Lower leg skin (tissue), 4 donors: ENCODE measurements around the gene STRBP. TPM values are rescaled to one million over a fixed set of nuclear protein-coding genes. Genes with fewer than 3 reads are reported as not detected.

ENCODE experiments used
- DNase-seq, 2 donors: peaks; one replicate each; pipeline ENCODE4 v3.0.0-alpha.2; 2019; ENCODE audit warnings: low spot score in 2 of 2
- H3K4me3 ChIP-seq: fragments of 200-600 bp; sonication (generic); 2 replicates; pipeline ENCODE4 v1.5.1; 2017; ENCODE audit warnings: mild to moderate bottlenecking, low read depth; ENCODE audit not compliant: poor library complexity, severe bottlenecking
- CTCF ChIP-seq, 3 donors: fragments of 450-650 bp; IDR thresholded peaks; one replicate each; pipeline ENCODE4 v1.5.1; 2016; ENCODE audit warnings: antibody characterized with exemption in 3 of 3, mild to moderate bottlenecking in 3 of 3, moderate library complexity in 2 of 3
- POLR2A ChIP-seq, 2 donors: fragments of 450-650 bp; IDR thresholded peaks; one replicate each; pipeline ENCODE4 v1.6.1; 2016 to 2017; ENCODE audit warnings: antibody characterized with exemption in 2 of 2, mild to moderate bottlenecking in 1 of 2, moderate library complexity in 1 of 2
- WGBS, 2 donors: methylation state at CpG; one replicate each; pipeline ENCODE4 v1.1.5; 2018; 5-methylcytosine and 5-hydroxymethylcytosine counted together
- intact Hi-C: fragments of 100-400 bp; cut with DNase I; formaldehyde crosslinking; loops from one replicate; pipeline ENCODE4 v1.15.0; 2023; ENCODE audit warnings: low total_unique reads
- total RNA-seq, 4 donors: library from RNA; depleted of rRNA; stranded (reverse); fragments of >200 nt; gene quantifications; one replicate each; pipeline ENCODE4 v1.1.0, GENCODE V29; 2016

STRBP gene
- total RNA-seq, 4 donors from 2014 or later: 6.5 to 11.8 (median 8.8) TPM

GRCh38 chr9:123290764-123291163 is 22.4 kb upstream of the STRBP start:
- WGBS, 2 donors: 84 to 92% methylated on average over 3 of the region's 3 CpGs
- intact Hi-C loops: no loop called here
- peak in 1 of 2 donors; percentile 37 for DNase-seq
- TF ChIP-seq CTCF (IDR thresholded peaks at IDR 0.05): no peak
- TF ChIP-seq POLR2A (IDR thresholded peaks at IDR 0.05): no peak
- H3K4me3 ChIP-seq: no peak overlapping the region

- no peak for DNase-seq
- no peak overlapping the region for H3K4me3 ChIP-seq
- TF ChIP-seq CTCF (IDR thresholded peaks at IDR 0.05): no peak
- TF ChIP-seq POLR2A (IDR thresholded peaks at IDR 0.05): no peak
- intact Hi-C loops: no loop called here
- whole genome bisulfite sequencing, 2 donors: 87 to 88% methylated on average over 3 of the region's 3 CpGs
Observed at GRCh38 chr9:123287639-123288038, 19.3 kb upstream of the STRBP start.

GRCh38 chr9:123286324-123286723 is 17.9 kb upstream of the STRBP start:
- intact Hi-C loops: no loop called here
- peak in 1 of 2 donors; percentile 14 for DNase-seq
- 79 to 86% methylated on average over 1 of the region's 1 CpG for WGBS, 2 donors
- TF ChIP-seq CTCF (IDR thresholded peaks at IDR 0.05): no peak
- TF ChIP-seq POLR2A (IDR thresholded peaks at IDR 0.05): no peak
- no peak overlapping the region for H3K4me3 ChIP-seq

GRCh38 chr9:123284656-123285055 is 16.3 kb upstream of the STRBP start:
- TF ChIP-seq CTCF (IDR thresholded peaks at IDR 0.05): no peak
- no peak for TF ChIP-seq POLR2A (IDR thresholded peaks at IDR 0.05)
- intact Hi-C loops: no loop called here
- 58 to 63% methylated on average over 7 of the region's 7 CpGs for WGBS, 2 donors
- no peak for DNase-seq
- no peak overlapping the region for H3K4me3 ChIP-seq

- TF ChIP-seq CTCF (IDR thresholded peaks at IDR 0.05): no peak
- TF ChIP-seq POLR2A (IDR thresholded peaks at IDR 0.05): no peak
- no peak overlapping the region for H3K4me3 ChIP-seq
- peak in 1 of 2 donors; percentile 43 for DNase-seq
- intact Hi-C loops: no loop called here
- 86 to 88% methylated on average over 3 of the region's 3 CpGs for whole genome bisulfite sequencing, 2 donors
Observed at GRCh38 chr9:123283455-123283854, 15.1 kb upstream of the STRBP start.

GRCh38 chr9:123283048-123283408 is 14.6 kb upstream of the STRBP start:
- no peak for DNase-seq
- H3K4me3 ChIP-seq: no peak overlapping the region
- WGBS, 2 donors: 81 to 87% methylated on average over 5 of the region's 5 CpGs
- no peak for TF ChIP-seq CTCF (IDR thresholded peaks at IDR 0.05)
- no peak for TF ChIP-seq POLR2A (IDR thresholded peaks at IDR 0.05)
- intact Hi-C loops: no loop called here
